ENCODE results near the gene TK1. TPM values are rescaled to one million over a fixed set of nuclear protein-coding genes. Genes with fewer than 3 reads are reported as not detected.

TK1 gene
- total RNA-seq, 1 experiment from 2014 or later = 190 TPM

DNA sequence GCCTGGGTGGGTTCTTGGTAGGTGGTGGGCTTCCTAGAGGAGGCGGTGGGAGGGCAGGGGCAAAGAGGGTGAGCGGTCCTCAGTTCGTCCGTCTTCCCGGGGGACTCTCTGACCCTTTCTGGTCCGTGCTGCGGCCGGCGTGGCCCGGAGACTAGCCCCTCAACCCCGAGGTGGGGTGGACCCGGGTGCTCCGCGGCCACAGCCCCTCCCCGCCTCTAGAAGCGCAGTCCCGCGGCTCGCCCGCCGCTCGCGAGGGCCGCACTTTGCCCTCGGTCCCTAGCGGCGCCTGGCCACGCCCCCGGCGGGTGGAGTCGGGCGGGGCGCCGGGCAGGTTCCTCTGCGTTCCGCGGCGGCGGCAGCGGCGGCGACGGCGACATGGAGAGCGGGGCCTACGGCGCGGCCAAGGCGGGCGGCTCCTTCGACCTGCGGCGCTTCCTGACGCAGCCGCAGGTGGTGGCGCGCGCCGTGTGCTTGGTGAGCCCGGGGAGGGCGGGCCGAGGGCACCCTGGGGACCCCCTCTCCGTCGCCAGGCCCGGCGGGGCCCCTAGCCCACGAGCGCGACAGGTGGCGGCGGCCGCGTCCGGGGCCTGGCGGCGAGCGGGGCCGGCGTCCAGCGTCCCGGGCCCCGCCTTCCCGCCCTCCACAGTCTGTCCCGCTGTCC lies 18.5 kb downstream of the TK1 start, which contains the start of gene SYNGR2:
TSS of gene SYNGR2 (plus strand) at position 340 of the 661 bp plus-strand sequence. CDS start at position 376, 36 bp downstream.
- Histone ChIP-seq H3K4me3 (ENCODE audit: low read depth, low read length) (peak within 1 kb of the TSS; percentile 95), H3K36me3 (ENCODE audit: control insufficient read depth, insufficient read depth, low read length) (no peaks in the 10 kb centered on the region; the same call in 1 of the 2 replicates), H3K27me3 (replicated peaks; ENCODE audit: control insufficient read depth, insufficient read depth, low read length) (no peaks in the 10 kb centered on the region), H3K9me3 (no peaks in the 10 kb centered on the region), H3K4me1 (peaks cover 20% of the 10 kb centered on the region)
- intact Hi-C loops (cut with micrococcal nuclease; ENCODE audit: unreplicated experiment) = loop anchor here (2.0 to 5.0 kb wide), 2 partner anchors 18 to 41 kb away; partner anchors contain the start of genes AFMID, TK1 and TMC6
- no peaks in the 10 kb centered on the region for H3K9me3 Mint-ChIP-seq (ENCODE audit: unreplicated experiment)
- no TSS peak for BruUV-seq (replicated peaks)
- H3K4me3 Mint-ChIP-seq (ENCODE audit: unreplicated experiment) = peak within 1 kb of the TSS; percentile 76
- peaks cover 14% of the 10 kb centered on the region for H3K4me1 Mint-ChIP-seq (ENCODE audit: low read depth, unreplicated experiment)
- ChIA-PET POLR2A (interaction anchor here (1.9 kb wide), 1 partner anchor 18 kb away, joined by 12 read pairs; the partner anchor contains the start of genes AFMID and TK1), CTCF (interaction anchor here (0.6 to 1.4 kb wide), 2 partner anchors 33 to 40 kb away, joined by 6 to 9 read pairs; partner anchors contain the start of gene TMC6)
- no peaks in the 10 kb centered on the region for H3K27me3 Mint-ChIP-seq (ENCODE audit: insufficient read depth, unreplicated experiment)
- DNase-seq = peak; percentile 87 to 97
- H3K36me3 Mint-ChIP-seq (ENCODE audit: insufficient read depth, unreplicated experiment) = peaks cover 54% of the 10 kb centered on the region
- H3K27ac Mint-ChIP-seq (ENCODE audit: unreplicated experiment) = peak within 1 kb of the TSS; percentile 77
- TF ChIP-seq, protein P1, sequence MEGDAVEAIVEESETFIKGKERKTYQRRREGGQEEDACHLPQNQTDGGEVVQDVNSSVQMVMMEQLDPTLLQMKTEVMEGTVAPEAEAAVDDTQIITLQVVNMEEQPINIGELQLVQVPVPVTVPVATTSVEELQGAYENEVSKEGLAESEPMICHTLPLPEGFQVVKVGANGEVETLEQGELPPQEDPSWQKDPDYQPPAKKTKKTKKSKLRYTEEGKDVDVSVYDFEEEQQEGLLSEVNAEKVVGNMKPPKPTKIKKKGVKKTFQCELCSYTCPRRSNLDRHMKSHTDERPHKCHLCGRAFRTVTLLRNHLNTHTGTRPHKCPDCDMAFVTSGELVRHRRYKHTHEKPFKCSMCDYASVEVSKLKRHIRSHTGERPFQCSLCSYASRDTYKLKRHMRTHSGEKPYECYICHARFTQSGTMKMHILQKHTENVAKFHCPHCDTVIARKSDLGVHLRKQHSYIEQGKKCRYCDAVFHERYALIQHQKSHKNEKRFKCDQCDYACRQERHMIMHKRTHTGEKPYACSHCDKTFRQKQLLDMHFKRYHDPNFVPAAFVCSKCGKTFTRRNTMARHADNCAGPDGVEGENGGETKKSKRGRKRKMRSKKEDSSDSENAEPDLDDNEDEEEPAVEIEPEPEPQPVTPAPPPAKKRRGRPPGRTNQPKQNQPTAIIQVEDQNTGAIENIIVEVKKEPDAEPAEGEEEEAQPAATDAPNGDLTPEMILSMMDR (IDR thresholded peaks at IDR 0.05; ENCODE audit: insufficient read depth in 1 of 2, low read depth in 1 of 2, low read length in 1 of 2, severe bottlenecking in 1 of 2, unreplicated experiment in 1 of 2) = no peak

DNA sequence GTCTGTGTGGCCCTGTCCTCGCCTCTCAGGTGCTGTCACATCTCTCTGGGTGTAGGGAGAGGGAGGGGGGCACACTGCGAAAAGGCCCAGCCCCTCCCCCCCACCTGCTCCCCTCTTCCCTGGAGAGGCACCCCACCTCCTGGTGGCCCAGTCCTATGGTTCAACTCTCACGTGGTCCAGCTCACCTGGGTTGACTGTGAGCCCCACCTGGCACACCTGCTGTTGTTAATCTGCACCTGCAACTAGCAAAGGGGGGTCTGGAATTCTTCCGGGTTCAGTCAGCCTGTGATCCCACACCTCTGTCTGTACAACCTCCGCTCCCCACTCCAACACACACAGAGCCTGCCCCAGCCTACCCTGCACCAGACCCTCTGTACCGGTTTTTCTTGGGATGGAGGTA lies 20.4 kb downstream of the TK1 start:
- BruUV-seq (replicated peaks) = no TSS peak
- DNase-seq = no peak
- Mint-ChIP-seq H3K27ac (ENCODE audit: unreplicated experiment) (no peak overlapping the region), H3K4me3 (ENCODE audit: unreplicated experiment) (no peak overlapping the region), H3K4me1 (ENCODE audit: low read depth, unreplicated experiment) (no peaks in the 10 kb centered on the region), H3K36me3 (ENCODE audit: insufficient read depth, unreplicated experiment) (peaks cover 34% of the 10 kb centered on the region), H3K27me3 (ENCODE audit: insufficient read depth, unreplicated experiment) (no peaks in the 10 kb centered on the region), H3K9me3 (ENCODE audit: unreplicated experiment) (no peaks in the 10 kb centered on the region)
- TF ChIP-seq, protein P1 (IDR thresholded peaks at IDR 0.05; ENCODE audit: insufficient read depth in 1 of 2, low read depth in 1 of 2, low read length in 1 of 2, severe bottlenecking in 1 of 2, unreplicated experiment in 1 of 2) = peak in 1 of 2 experiments; percentile 8
- Histone ChIP-seq H3K36me3 (ENCODE audit: control insufficient read depth, insufficient read depth, low read length) (no peaks in the 10 kb centered on the region), H3K9me3 (no peaks in the 10 kb centered on the region), H3K4me3 (ENCODE audit: low read depth, low read length) (no peak overlapping the region), H3K27me3 (replicated peaks; ENCODE audit: control insufficient read depth, insufficient read depth, low read length) (no peaks in the 10 kb centered on the region), H3K4me1 (peaks cover 11% of the 10 kb centered on the region)
- intact Hi-C loops (cut with micrococcal nuclease; ENCODE audit: unreplicated experiment) = loop anchor here (5.0 kb wide), 1 partner anchor 39 kb away; the partner anchor contains the start of gene TMC6
- POLR2A ChIA-PET = no interaction called here
- CTCF ChIA-PET = no interaction called here

DNA sequence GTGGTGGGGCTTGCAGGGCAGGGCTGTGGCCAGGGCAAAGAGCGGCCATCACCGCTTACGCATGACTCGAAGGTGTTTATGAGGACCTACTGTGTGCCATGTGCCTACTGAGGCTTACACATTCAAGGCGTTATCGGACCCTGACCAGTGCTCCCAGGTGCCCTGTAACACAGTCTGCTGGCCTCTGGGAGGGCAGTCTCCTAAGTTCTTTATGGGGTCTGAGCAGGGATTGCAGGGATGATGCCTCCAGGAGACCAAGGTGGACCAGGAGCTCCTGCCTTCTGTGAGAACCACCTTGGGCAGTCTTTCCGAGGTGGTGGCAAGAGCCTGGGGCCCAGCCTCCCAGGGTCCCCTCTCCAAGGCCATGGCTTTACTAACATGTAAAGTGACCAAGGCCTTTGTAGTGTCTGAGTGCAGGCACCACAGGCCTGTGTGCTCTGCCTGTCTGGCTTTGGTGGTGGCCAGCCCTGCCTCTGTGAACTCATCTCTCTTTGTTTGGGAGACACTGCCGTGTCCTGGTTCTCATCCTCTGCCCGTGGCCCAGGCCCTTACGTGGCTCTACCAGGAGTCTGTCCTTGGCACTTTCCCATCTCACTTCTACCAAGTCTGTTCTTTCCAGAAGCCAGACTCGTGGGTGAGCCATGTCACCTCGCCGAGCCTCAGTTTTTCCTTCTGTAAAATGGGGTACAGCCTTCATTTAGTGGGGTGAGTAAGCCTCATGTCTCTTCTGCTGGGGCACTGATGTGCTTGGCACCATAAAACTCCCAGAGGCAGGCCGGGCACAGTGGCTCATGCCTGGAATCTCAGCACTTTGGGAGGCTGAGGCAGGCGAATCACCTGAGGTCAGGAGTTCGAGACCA lies 21.9 kb downstream of the TK1 start:
- TF ChIP-seq, protein P1 (IDR thresholded peaks at IDR 0.05; ENCODE audit: insufficient read depth in 1 of 2, low read depth in 1 of 2, low read length in 1 of 2, severe bottlenecking in 1 of 2, unreplicated experiment in 1 of 2) = no peak
- Histone ChIP-seq H3K9me3 (no peaks in the 10 kb centered on the region), H3K36me3 (ENCODE audit: control insufficient read depth, insufficient read depth, low read length) (no peaks in the 10 kb centered on the region), H3K4me3 (ENCODE audit: low read depth, low read length) (no peak overlapping the region), H3K4me1 (peaks cover 8% of the 10 kb centered on the region), H3K27me3 (replicated peaks; ENCODE audit: control insufficient read depth, insufficient read depth, low read length) (no peaks in the 10 kb centered on the region)
- Mint-ChIP-seq H3K4me1 (ENCODE audit: low read depth, unreplicated experiment) (no peaks in the 10 kb centered on the region), H3K9me3 (ENCODE audit: unreplicated experiment) (no peaks in the 10 kb centered on the region), H3K27me3 (ENCODE audit: insufficient read depth, unreplicated experiment) (no peaks in the 10 kb centered on the region), H3K27ac (ENCODE audit: unreplicated experiment) (no peak overlapping the region), H3K4me3 (ENCODE audit: unreplicated experiment) (no peak overlapping the region), H3K36me3 (ENCODE audit: insufficient read depth, unreplicated experiment) (peaks cover 20% of the 10 kb centered on the region)
- ChIA-PET CTCF (no interaction called here), POLR2A (no interaction called here)
- BruUV-seq (replicated peaks) = no TSS peak
- intact Hi-C loops (cut with micrococcal nuclease; ENCODE audit: unreplicated experiment) = loop anchor here (5.0 kb wide), 1 partner anchor 38 kb away; the partner anchor contains the start of gene TMC6
- no peak for DNase-seq
